Stimulated activated effector memory CD8-positive, alpha-beta T cell treated with anti-CD3 and anti-CD28 coated beads, Interleukin-12 subunit alpha, Interleukin-12 subunit beta, amount 100 ng/mL, for 72 hours (primary cell): ENCODE measurements around the gene PTGDS.

Experiments used
- ATAC-seq: fragments of 150-1000 bp; cut with Tn5 transposase; 2 replicates; pipeline ENCODE4 v1.10.0; 2021
- DNase-seq, 2 donors: peaks; one replicate each; pipeline ENCODE4 v3.0.0; 2021 to 2022; ENCODE audit warnings: low spot score in 2 of 2
- H3K27ac Mint-ChIP-seq: one replicate; pipeline ENCODE4 v1.8.0; 2022; ENCODE audit warnings: mild to moderate bottlenecking, mixed read lengths
- H3K36me3 Mint-ChIP-seq: one replicate; pipeline ENCODE4 v1.8.0; 2022; ENCODE audit warnings: mild to moderate bottlenecking, mixed read lengths
- H3K4me1 Mint-ChIP-seq: one replicate; pipeline ENCODE4 v1.8.0; 2022; ENCODE audit warnings: mixed read lengths
- H3K4me3 Mint-ChIP-seq: one replicate; pipeline ENCODE4 v1.8.0; 2022; ENCODE audit warnings: mild to moderate bottlenecking, mixed read lengths
- H3K9me3 Mint-ChIP-seq: one replicate; pipeline ENCODE4 v1.8.0; 2022; ENCODE audit warnings: mixed read lengths

The PTGDS gene

DNA sequence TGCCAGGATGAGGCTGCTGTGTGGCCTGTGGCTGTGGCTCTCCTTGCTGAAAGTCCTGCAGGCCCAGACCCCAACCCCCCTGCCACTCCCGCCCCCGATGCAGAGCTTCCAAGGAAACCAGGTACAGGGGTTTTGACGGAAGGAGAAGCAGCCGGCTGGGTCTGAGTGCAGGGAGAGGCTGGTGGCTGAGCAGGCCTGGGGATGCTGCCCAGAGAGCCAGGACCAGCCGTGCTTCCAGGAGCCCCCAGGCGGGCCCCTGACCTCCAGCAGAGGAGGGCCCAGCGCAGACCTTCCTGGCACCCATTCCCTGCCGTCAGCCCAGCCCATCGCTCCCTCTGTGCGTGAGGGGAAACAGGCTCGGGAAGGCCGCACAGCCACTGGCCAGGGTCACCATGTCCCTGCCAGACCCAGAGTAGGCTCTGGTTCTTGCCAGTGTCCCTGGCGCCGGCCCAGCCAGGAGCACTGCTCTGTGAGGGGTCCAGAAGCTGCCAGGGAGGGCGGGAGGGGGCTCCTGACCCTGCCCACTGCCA is 24.9 kb upstream of the PTGDS start:
- no peak overlapping the region for H3K27ac Mint-ChIP-seq
- H3K36me3 Mint-ChIP-seq: no peaks in the 10 kb centered on the region
- H3K9me3 Mint-ChIP-seq: peaks cover 5% of the 10 kb centered on the region
- peaks cover 28% of the 10 kb centered on the region for H3K4me1 Mint-ChIP-seq
- ATAC-seq: no peak
- no peak for DNase-seq
- H3K4me3 Mint-ChIP-seq: no peak overlapping the region

DNA sequence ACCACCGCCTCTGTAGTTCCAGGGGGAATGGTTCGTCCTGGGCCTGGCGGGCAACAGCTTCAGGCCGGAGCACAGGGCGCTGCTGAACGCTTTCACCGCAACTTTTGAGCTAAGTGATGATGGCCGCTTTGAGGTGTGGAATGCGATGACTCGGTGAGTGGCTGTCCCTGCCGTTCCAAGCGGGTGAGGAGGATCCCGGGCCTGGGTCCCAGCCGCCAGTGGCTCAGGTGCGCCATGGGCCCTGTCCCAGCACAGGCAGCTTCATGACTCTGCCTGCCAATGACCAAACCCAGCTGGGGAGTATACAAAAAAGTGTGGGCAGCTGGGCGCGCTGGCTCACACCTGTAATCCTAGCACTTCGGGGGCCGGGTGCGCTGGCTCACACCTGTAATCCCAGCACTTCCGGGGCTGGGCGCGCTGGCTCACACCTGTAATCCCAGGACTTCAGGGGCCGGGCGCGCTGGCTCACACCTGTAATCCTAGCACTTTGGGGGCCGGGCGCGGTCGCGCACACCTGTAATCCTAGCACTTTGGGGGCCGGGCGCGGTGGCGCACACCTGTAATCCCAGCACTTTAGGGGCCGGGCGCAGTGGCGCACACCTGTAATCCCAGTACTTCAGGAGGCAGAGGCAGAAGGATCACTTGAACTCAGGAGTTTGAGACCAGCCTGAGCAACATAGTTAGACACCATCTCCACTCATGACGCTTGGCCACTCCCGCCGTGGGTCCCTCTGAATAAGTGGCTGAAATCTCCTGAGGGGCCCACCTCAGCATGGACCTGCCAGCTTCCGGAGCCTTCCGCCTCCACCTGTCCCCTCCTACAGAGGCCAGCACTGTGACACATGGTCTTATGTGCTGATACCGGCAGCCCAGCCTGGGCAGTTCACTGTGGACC is 24.2 kb upstream of the PTGDS start:
- Mint-ChIP-seq H3K27ac (no peak overlapping the region), H3K4me3 (no peak overlapping the region), H3K9me3 (peaks cover 5% of the 10 kb centered on the region), H3K4me1 (peaks cover 34% of the 10 kb centered on the region), H3K36me3 (no peaks in the 10 kb centered on the region)
- DNase-seq (no peak), ATAC-seq (no peak)

DNA sequence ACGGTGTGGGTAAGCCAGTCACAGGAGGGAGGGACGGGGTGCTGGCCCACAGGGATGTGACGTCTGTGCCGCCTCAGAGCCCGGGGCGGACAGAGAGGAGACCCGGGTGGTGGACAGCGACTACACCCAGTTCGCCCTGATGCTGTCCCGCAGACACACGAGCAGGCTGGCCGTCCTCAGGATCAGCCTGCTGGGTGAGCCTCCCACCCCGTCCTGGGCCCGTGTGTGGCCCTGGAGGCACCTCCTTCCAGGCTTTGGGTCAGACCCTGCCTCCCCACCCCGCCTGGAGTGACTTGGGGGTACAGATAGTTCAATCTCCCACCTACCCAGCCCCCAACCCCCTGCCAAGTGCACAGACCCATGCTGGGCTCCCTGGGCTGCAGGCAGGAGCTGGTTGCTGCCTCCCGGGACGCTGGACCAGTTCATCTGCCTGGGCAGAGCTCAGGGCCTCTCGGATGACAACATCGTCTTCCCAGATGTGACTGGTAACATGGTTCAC is 23.5 kb upstream of the PTGDS start:
- DNase-seq (no peak), ATAC-seq (no peak)
- H3K27ac Mint-ChIP-seq: no peak overlapping the region
- peaks cover 5% of the 10 kb centered on the region for H3K9me3 Mint-ChIP-seq
- H3K4me3 Mint-ChIP-seq: no peak overlapping the region
- peaks cover 41% of the 10 kb centered on the region for H3K4me1 Mint-ChIP-seq
- no peaks in the 10 kb centered on the region for H3K36me3 Mint-ChIP-seq

DNA sequence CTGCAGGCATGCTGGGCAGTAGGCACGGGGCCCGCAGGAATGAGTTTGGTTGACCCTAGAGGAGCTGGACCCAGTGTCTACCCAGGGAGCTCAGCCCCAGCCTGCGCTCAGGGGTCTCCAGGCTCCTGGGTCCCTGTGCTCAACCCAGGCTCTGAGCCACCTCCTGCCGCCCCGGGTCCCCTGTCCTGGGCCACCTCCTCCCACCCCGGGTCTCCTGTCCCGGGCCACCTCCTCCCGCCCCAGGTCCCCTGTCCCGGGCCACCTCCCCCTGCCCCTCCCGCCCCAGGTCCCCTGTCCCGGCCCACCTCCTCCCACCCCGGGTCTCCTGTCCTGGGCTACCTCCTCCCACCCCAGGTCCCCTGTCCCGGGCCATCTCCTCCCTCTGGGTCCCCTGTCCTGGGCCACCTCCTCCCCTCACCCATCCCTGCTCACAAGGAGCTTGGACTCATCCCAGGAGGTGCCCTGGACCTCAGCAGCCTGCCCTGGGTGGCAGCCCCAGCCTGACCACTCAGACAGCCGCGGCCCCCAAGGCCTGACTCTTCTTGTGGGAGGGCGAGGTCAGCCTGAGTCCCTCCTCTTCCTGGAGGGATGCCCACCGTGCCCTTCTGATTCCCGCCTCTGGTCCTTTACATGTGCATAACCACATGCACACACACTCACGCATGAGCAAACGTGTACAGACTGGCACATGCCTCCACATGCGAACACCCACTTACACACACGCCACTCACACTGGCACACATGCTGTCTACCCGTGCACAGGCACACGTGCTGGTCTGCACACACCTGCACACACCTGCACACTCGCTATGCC is 22.8 kb upstream of the PTGDS start:
- H3K9me3 Mint-ChIP-seq: peaks cover 5% of the 10 kb centered on the region
- DNase-seq: no peak

DNA sequence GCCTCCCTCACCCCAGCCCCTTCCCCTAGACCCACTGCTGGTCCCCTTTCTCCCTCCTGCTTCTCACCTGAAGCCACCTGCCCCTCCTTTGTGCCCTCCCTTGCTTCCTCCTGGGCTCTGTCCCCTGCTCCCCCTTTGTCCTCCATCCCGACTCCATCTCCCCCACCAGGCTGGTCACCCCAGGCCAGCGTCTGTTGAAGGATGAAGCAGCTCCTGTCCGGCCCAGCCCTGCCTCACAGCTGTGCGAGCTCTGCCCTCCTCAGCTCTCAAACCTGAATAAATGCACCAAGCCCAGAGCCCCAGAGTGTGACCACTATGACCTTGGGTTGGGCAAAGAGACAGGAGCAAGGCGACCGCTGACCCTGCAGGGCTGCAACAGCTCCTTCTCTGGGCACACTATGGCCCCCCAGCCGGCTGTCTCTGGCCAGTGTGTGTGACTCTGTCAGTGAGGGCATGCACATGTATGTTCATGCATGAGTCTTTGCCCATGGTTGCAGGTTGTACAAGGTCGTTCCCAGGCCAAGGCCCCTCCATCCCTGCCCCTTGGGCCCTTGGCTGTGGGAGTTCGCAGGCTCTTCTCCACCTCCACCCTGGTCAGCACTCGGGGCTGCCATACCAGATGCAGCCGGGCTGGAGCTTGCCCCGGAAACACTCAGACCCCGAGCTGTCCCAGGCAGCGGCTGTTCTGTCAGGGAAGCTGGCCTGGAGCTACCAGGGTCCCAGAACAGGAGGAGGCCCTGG is 21.9 kb upstream of the PTGDS start:
- H3K27ac Mint-ChIP-seq: no peak overlapping the region

More for the DNA sequence above, 22.8 kb upstream of the PTGDS start:
- Mint-ChIP-seq H3K36me3 (no peaks in the 10 kb centered on the region), H3K4me3 (no peak overlapping the region), H3K27ac (no peak overlapping the region), H3K4me1 (peaks cover 48% of the 10 kb centered on the region)
- no peak for ATAC-seq

DNA sequence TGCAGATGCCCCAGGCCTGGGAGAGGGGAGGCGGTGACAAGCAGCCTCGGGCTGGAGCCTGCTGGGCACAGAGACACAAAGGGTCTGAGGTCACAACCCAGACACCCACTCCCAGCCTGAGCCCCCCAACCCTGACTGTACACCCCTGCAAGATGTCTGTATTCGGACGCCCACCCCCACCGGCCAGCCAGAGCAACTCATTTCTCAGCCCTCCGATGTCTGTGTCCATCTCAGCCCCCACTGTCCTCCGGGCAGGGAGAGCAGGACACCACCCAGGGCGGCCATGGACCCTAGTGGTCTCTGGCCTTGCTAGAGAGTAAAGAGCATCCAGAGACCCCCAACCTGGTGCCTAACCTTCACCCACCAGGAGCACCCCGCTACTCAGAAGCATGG is 21.4 kb upstream of the PTGDS start:
- H3K36me3 Mint-ChIP-seq: no peaks in the 10 kb centered on the region
- H3K9me3 Mint-ChIP-seq: peaks cover 5% of the 10 kb centered on the region
- ATAC-seq (no peak), DNase-seq (no peak)
- no peak overlapping the region for H3K4me3 Mint-ChIP-seq
- no peak overlapping the region for H3K27ac Mint-ChIP-seq
- H3K4me1 Mint-ChIP-seq: peaks cover 54% of the 10 kb centered on the region

More for the DNA sequence above, 21.9 kb upstream of the PTGDS start:
- H3K4me3 Mint-ChIP-seq: no peak overlapping the region
- H3K36me3 Mint-ChIP-seq: no peaks in the 10 kb centered on the region
- ATAC-seq (no peak), DNase-seq (no peak)
- peaks cover 49% of the 10 kb centered on the region for H3K4me1 Mint-ChIP-seq
- H3K9me3 Mint-ChIP-seq: peaks cover 5% of the 10 kb centered on the region

DNA sequence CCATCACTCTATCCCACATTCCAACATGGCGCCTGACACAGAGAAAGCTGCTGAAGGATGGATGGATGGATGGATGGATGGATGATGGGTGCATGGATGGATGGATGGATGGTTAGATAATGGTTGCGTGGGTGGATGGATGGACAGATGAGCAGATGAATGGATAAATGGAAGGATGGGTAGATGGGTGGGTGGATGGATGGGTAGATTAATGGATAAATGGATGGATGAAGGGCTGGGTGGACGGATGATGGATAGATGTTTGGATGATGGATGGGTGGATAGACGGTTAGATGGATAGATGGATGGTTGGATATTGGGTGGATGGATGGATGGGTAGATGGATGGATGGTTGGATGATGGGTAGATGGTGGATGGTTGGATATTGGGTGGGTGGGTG is 20.7 kb upstream of the PTGDS start:
- no peak for DNase-seq
- Mint-ChIP-seq H3K36me3 (no peaks in the 10 kb centered on the region), H3K27ac (no peak overlapping the region), H3K4me1 (peaks cover 55% of the 10 kb centered on the region), H3K9me3 (peaks cover 5% of the 10 kb centered on the region), H3K4me3 (no peak overlapping the region)
- ATAC-seq: no peak

DNA sequence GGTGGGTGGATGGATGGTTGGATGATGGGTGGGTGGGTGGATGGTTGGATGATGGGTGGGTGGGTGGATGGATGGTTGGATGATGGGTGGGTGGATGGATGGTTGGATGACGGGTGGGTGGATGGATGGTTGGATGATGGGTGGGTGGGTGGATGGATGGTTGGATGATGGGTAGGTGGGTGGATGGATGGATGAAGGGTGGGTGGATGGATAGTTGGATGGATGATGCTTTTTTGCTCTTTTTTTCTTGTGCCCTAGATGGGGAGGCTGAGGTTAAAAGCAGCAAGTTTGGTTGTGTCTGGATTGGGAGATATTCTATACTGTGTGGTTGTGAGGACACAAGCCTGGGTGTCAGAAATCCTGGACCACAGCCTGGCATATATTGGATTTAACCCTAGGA is 19.8 kb upstream of the PTGDS start:
- no peak for ATAC-seq
- no peak overlapping the region for H3K4me3 Mint-ChIP-seq
- H3K36me3 Mint-ChIP-seq: no peaks in the 10 kb centered on the region
- peaks cover 55% of the 10 kb centered on the region for H3K4me1 Mint-ChIP-seq
- H3K9me3 Mint-ChIP-seq: peaks cover 5% of the 10 kb centered on the region
- no peak overlapping the region for H3K27ac Mint-ChIP-seq
- DNase-seq: no peak

DNA sequence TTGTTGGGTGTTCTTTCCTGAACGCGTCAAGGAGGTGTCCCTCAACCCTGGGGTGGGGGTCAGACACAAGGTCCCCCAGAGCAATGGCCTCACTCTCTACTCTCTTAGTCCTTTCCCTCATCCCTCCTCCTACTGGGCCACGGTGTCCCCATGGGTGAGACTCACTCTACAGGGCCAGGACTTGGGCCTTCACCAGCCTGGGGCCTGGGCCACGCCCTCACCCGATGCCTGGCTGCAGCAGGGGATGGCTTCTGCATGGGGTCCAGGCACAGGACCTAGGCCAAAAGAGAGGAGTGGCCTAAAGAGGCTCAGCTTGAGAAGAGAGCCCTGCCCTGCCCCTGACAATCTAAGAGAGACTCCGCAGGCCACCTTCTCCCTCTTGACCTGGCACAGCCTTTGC is 19.4 kb upstream of the PTGDS start:
- Mint-ChIP-seq H3K9me3 (peaks cover 5% of the 10 kb centered on the region), H3K4me3 (no peak overlapping the region), H3K4me1 (peaks cover 59% of the 10 kb centered on the region), H3K36me3 (no peaks in the 10 kb centered on the region), H3K27ac (peak overlapping the region; percentile 43)
- no peak for ATAC-seq
- no peak for DNase-seq

DNA sequence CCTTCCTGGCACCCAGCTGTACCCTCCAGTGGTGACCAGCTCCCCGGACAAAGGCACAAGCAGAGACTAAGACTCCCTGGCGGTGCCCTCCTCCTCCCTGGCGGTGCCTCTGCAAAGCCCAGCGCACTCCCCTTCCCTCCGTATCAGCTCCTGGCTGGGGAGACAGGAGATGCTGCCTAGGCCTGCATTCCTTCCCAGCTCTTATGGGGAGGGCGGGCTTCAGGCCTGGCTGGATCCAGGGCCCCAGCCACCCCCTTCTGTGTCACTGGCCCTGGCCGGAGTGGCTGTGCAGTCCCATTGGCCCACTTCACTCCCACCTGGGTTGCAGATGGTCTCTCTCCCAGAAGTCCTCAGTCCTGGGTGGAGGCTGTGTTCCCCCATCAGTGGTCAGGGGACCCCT is 18.8 kb upstream of the PTGDS start:
- DNase-seq: no peak
- Mint-ChIP-seq H3K27ac (peak overlapping the region; percentile 43), H3K4me3 (no peak overlapping the region), H3K36me3 (no peaks in the 10 kb centered on the region), H3K9me3 (peaks cover 5% of the 10 kb centered on the region), H3K4me1 (peaks cover 65% of the 10 kb centered on the region)
- ATAC-seq: no peak

DNA sequence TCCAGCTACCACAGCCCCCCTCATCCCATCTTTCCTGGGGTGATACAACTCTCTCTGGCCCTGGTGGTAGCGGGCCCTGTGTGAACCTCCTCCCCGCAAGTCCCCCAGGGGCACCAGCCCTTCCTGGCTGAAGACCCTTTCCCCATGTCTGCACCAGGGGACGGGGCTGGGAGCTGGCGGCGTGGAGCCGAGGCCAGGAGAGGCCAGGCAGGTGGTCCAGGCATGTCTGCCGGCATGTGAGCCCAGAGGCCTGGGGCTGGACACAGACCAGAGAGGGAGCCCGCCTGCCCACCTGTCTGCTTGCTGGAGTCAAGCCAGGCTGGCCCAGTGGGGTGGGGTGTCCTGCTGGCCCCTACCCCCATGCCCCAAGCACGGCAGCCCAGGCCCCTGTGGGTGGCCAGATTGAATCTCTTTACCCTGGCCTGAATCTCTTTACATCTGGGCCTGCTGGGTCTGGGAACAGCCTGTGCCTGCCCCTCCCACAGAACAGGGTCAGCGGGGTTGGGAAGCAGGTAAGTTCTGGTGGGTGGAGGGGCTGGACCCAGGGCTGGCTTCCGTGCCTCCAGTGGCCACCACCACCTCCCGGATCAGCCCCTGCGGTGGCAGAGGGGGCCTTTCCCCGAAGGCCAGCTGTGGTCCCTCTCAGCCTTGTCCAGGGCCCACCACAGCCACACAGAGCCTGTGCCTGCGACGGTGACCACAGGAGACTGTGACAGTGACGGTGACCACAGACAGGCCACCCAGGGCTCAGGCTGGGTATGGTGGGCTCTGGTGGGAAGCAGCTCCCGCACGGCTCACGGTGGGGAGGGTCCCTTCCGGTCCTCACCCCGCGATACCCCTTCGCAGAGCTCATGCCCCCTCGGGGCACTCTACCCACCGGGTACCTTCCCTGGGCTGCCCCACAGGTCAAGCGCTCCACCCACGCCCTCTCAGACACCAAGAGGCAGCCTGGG is 18.1 kb upstream of the PTGDS start:
- no peak for DNase-seq
- Mint-ChIP-seq H3K9me3 (peaks cover 5% of the 10 kb centered on the region), H3K4me3 (no peak overlapping the region), H3K36me3 (no peaks in the 10 kb centered on the region), H3K27ac (peak overlapping the region; percentile 84), H3K4me1 (peaks cover 66% of the 10 kb centered on the region)
- ATAC-seq: no peak

DNA sequence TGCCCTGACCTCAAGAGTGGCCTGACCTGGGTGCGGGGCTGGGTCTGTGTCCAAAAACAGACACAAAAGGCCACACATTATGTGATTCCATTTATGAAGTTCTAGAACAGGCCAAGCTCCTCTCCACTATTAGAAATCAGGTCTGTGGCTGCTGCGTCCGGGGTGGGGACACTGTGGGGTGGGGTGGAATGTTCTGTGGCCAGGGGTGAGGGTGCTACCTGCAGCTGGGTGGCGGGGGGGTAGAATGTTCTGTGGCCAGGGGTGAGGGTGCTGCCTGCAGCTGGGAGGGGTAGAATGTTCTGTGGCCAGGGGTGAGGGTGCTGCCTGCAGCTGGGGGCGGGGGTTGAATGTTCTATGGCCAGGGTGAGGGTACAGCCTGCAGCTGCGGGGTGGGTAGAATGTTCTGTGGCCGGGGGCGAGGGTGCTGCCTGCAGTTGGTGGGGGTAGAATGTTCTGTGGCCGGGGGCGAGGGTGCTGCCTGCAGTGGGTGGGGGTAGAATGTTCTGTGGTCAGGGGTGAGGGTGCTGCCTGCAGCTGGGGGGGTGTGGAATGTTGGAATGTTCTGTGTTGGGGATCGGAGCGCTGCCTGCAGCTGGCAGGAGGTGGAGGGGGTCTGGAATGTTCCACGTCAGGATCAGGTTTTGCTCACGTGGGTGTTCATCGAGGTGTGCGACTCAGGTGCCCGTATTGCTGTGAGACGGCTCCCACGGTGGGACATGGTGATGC is 16.9 kb upstream of the PTGDS start:
- Mint-ChIP-seq H3K4me3 (no peak overlapping the region), H3K27ac (peak overlapping the region; percentile 84), H3K36me3 (no peaks in the 10 kb centered on the region), H3K4me1 (peaks cover 66% of the 10 kb centered on the region), H3K9me3 (peaks cover 5% of the 10 kb centered on the region)
- DNase-seq (no peak), ATAC-seq (no peak)

DNA sequence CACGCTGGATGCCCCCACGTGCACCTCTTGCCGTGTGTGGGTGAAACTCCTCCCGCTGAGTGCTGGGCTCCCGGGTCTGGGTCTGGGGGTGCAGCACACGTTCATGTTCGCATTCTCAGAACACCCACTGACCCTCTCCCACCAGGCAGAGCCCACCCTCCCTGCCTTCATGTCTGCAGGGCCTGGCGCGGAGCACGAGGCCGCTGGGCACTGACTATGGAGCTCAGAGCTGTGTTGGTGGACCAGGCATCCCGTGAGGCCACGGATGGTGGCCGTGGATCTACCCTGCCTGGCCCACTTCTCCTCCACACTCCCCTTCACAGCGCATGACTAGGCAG is 16.4 kb upstream of the PTGDS start:
- Mint-ChIP-seq H3K4me1 (peaks cover 69% of the 10 kb centered on the region), H3K9me3 (peaks cover 5% of the 10 kb centered on the region), H3K4me3 (no peak overlapping the region), H3K27ac (peak overlapping the region; percentile 14), H3K36me3 (no peaks in the 10 kb centered on the region)
- no peak for DNase-seq
- no peak for ATAC-seq
